Effector CD4-positive, alpha-beta T cell (primary cell): ENCODE results near the gene DRC7.

ENCODE experiments used
- DNase-seq: peaks from one replicate; pipeline ENCODE4 v3.0.0-alpha.2; 2020

Gene DRC7

GRCh38 chr16:57679016-57679415 is 15.6 kb upstream of the DRC7 start:
- no peak for DNase-seq

- no peak for DNase-seq
These were observed 14.7 kb upstream of the DRC7 start for GRCh38 chr16:57679767-57680482.

DNA sequence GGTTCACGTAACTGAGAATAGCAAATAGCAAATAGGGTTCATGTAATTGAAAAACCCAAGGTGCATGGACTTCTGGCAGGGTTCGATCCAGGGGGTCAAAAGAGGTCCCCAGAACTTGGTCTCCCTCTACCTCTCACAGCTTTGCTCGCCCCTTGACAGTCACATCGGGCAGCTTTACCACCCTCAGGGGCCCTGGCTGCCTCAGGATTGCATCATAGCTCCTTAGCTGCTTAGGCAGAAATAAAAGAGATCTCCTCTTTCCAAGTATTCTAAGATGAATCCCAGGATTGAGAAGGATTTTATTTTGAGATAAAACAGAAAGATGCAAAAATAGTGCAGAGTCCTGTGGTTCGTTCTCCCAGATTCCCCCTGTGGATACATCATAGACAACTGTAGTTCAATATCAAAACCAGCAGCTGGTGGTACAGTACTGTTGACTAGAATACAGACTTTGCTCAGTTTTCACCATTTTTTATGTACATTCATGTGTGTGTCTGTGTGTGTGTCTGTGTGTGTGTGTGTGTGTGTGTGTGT is 13.7 kb upstream of the DRC7 start:
- no peak for DNase-seq

DNA sequence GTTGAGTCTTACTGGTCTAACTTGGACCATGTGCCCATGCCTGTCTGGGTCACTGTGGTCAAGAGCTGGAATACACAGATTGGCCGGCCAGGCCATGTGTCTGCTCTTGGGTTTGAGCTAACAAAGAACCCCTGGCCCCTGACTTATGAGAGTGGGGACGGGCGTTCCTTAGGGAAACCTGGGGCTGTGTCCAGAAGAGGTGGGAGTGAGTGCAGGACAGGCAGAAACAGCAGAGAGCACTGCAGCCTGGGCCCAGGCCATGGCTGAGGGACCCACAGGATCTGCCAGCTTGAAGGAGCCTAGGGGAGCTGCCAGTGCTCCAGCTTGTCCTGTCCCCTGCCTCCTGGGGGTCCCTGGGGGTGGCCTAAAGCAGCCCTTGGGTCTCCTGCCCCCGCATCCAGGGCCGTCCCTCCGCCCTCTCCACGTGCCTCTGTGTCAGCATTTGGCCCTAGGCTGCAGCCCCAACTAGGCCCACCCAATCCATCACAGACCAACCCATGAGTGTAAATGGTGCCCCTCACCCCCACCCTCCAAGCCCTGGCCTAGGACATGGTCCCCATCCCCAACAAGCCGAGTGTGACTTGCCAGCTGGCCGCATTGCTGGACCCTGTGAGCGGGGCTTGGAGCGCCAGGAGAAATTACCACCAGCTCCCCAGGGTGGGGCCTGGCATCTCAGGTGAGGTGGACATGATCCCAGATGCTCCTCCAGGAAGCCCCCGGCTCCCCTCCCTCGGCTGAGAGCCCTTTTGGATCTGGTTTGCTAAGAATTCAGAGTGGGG is 12.5 kb upstream of the DRC7 start:
- no peak for DNase-seq

DNA sequence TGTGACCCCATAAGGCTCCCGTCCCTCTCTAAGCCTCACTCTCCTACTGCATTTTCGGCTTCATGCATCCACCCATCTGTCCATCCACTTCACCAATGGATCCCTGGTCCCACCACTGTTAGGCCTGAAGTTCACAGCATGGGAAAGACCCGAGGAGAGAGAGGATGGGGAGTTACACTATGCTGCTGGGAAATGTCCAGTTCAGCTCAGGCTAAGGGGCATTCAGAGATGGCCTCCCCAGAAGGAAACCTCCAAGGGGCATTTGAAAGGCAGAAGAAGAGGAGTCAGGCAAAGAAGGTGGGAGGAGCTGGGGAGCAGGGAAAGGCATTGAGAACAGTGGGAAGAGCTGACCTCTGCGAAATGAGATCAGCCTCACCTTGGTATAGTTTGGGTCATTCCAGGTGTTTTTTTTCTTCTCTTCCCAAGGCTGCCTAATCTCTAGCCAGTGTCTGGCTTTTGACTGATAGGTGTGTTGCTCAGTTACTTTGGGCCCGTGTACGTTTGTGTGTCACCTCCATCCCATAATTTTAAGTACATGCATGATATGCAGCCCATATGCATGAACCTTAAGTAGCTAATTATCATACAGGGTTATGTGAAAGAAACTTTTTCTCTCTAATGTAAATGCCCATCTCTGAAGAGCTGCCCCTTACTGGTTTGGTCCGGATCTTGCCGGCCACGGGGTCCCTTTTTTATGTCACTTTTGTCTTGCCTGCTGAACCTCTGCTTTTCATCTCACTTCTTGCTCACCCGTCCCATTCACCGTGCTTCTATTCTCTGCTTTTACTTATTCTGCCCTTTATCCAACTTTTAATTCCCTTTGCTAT is 11.6 kb upstream of the DRC7 start:
- no peak for DNase-seq

DNA sequence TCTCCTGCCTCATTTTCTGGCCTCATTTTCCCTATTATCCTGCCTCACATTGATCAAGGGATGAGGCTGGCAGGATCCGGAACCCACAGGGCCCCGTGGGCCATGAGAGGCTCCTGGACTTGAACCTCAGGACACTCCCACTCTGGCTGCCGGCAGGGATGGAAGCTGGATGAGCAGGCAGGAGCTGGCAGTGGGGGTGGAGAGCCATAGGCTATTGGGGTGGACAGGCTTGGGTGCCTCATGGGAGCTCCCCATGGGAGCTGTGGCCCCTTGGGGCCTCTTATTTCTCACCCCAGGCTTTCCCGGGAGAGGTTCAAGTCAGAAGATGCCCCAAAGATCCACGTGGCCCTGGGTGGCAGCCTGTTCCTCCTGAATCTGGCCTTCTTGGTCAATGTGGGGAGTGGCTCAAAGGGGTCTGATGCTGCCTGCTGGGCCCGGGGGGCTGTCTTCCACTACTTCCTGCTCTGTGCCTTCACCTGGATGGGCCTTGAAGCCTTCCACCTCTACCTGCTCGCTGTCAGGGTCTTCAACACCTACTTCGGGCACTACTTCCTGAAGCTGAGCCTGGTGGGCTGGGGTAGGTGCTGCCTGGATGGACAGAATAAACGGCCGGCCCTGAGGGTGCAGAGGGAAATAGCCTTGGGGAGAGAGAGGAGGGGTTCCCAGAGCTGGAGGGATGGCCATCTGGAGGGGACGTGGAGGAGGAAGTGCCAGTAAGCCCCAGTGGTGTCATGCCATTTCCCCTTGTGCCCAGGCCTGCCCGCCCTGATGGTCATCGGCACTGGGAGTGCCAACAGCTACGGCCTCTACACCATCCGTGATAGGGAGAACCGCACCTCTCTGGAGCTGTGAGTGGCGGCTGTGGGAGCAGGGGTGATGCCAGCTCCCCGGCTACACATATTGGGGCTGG is 10.7 kb upstream of the DRC7 start:
- no peak for DNase-seq

- no peak for DNase-seq
These were observed 9.8 kb upstream of the DRC7 start for GRCh38 chr16:57684626-57685358.

DNA sequence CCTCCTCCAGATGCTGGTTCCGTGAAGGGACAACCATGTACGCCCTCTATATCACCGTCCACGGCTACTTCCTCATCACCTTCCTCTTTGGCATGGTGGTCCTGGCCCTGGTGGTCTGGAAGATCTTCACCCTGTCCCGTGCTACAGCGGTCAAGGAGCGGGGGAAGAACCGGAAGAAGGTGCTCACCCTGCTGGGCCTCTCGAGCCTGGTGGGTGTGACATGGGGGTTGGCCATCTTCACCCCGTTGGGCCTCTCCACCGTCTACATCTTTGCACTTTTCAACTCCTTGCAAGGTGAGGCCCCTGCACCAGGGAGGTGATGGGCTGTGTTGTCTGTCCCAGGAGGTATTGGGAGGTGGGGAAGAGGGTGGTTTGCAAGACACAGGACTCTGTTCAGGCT is 9.0 kb upstream of the DRC7 start:
- no peak for DNase-seq

DNA sequence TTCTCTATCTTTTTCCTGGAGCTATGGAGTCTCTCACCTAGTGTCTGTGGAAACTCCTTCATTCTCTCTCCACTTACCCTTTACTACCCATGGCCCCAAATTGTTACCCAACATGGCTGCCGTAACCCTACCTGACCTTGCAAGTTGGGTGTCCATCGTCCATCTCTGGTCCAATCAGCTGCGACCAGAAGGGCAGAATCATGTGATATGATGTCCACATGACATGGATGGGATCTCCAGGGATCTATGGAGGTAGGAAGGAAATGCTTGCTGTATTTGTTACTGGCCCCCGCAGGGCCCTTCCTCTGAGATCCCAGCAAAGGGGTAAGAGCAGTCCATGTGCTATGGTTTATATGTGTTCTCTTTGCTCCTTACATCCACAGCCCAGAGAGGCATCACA is 8.0 kb upstream of the DRC7 start:
- DNase-seq = no peak

- DNase-seq = no peak
These were observed 7.2 kb upstream of the DRC7 start for GRCh38 chr16:57687363-57687929.

DNA sequence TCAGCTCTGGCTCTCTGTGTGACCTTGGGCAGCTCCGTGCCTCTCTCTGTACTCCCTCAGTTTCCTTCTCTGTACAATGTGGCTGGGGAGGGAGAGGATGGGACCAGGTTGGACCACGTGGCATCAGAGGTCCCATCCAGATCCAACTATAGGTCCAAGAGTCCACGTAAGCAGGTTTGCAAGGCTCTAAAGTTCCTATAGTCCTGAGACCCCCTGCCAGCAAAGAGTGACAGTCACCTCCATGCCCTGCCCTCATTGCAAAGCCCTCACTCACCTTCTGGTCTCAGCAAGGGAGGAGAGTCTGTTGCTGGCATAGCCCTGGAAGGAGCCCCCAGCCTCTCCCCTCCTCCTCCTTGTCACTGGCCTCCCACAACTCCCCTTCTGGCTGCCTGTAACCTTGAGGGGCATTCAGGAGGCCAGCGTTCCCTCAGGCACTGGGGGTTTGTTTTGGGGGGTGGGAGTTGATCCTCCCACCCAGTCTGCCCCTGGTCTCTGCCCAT is 6.1 kb upstream of the DRC7 start:
- no peak for DNase-seq

DNA sequence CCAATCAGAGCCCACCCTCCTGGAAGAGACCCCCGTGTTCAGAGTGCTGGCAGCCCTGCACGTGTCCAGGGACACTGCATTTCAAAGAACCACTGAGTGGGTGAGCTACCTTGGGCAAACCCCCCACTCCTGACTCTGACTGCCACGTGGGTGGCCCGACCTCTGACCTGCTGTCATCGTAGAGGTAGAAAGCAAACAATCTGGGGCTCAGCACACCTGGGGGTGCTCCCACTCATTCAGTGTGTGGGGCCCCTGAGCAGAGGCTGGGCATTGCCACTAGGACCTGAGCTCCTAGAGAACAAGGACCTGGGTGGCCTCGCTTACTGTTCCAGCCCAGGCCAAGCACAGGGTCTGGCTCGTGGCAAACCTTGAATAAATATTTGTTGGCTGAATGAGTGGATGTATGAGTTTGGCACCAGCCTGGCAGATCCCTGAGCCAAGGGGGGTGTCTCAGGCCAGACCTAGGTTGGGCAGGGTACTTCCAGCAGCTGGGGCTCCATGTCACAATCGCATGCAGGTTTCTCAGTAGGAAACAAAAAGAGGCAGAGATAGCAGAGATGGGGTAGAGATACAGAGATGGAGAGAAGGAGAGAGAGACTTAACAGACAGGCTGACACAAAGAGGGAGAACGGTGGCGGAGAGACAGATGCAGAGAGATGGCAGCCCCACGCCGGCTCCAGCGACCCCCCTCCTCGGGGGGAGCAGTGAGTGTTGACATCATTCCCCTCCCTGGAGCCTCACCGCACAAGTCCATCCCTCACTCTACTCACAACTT is 5.4 kb upstream of the DRC7 start:
- no peak for DNase-seq

DNA sequence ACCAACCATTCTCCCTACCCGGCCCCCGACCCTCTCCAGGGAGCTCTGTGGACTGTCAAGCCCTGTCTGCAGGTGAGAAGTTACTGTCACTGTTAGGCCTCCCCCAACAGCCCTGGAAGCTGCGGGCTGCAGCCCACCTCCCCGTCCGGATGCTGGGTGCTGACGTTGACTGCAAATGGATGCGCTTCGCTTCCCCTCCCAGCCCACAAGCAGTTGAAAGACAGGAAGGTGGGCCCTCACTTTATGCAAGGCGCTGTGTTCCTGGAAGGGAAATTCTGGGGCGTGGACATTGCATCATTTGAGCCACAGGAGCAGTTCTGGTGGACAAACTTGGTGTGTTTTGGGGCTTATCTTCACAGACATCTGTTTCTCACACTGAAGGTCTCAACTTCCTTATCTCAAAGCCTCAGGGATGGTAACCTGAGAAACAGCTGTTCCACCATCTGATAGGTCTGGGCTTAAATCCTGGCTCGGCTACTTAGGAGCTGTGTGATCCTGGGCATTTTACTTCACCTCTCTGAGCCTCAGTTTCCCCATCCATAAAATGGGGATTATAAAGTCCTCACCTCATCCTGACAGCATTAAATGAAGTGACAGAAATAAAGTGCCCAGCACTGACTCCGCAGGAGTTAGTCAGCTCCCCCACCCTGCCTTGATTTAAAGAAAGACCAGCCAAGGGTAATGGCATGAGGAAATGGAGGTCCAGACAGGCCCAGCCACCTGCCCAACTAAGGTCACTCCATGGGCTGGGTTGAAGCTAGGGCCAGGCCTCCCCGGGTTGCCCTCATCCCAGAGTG is 4.6 kb upstream of the DRC7 start:
- DNase-seq = peak; percentile 7

DNA sequence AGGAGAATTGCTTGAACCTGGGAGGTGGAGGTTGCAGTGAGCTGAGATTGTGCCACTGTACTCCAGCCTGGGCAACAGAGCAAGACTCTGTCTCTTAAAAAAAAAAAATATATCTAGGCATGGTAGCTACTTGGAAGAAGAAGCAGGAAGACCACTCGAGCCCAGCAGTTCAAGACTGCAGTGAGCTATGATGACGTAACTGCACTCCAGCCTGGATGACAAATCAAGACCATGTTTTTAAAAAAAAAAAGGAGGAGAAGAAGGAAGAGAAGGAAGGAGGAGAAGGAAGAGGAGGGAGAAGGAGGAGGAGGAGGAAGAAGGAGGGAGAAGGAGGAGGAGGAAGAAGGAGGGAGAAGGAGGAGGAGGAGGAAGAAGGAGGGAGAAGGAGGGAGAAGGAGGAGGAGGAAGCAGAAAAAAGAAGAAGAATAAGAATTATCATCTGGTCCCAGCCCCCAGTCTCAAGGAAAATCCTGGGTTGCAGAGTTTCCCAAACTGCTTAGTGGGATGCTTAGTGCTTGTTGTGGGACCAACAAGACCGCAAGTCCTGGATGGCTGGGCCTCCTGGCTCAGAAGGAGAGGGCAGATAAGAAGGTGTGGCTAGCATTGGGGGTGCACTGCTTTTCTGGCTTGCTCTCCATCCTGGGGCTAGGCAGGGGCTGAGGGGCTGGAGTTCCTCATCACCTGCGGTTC is 3.7 kb upstream of the DRC7 start:
- DNase-seq = no peak

DNA sequence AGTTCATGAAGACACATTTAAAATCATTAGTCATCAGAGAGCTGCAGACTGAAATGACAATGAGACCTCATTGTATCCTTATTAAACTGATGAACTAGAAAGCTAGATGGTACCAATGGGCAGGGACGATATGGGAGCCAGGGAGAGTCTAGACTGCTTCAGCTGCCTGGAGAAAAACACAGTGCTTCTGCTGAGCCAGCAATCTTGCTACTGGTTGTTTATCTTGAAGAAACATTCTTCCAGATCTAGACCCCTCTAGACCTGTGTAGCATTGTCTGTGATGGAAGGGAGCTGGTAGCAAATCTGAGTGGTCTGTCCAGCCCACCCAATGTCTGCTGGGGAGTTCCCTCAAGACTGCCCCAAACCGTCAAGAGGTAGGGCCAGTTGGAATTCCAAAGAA is 2.0 kb upstream of the DRC7 start:
- DNase-seq = no peak

DNA sequence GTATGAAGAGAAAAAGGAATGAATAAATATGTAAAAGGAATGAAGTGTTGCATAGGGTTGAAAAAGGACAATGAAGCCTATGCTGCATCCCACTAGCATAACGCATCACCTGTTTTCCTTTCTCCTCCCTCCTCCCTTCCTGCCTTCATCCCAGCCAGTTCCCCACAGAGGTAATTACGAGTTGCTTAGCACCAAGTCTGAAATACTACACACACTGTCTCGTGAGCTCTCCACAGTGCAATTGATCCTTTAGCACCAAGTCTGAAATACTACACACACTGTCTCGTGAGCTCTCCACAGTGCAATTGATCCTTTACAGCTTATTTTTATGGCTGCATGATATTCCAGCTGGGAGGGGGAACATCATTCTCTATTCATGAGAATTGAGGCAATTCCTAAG is 1.1 kb upstream of the DRC7 start:
- DNase-seq = no peak

GRCh38 chr16:57694231-57694724 is 328 bp upstream of the DRC7 start:
- DNase-seq = no peak

GRCh38 chr16:57695680-57696069 is 1.1 kb downstream of the DRC7 start:
- DNase-seq = no peak
